Thyroid gland (tissue), 4 donors: ENCODE results near the gene ZNF324.

ENCODE experiments used
- POLR2A ChIP-seq, 2 donors: fragments of 450-650 bp; IDR thresholded peaks; one replicate each; pipeline ENCODE4 v1.6.1; 2017; ENCODE audit warnings: antibody characterized with exemption in 2 of 2, mild to moderate bottlenecking in 2 of 2, moderate library complexity in 1 of 2
- TF ChIP-seq, protein P1 (sequence below), 6 experiments: fragments of 200-600 bp in 3 of 6; fragments of 450-650 bp in 3 of 6; sonication (generic) in 3 of 6; IDR thresholded peaks; one replicate each; pipeline ENCODE4 v1.5.1; 2016 to 2019; ENCODE audit warnings: antibody characterized with exemption in 6 of 6, mild to moderate bottlenecking in 2 of 6, inconsistent platforms in 1 of 6, moderate library complexity in 1 of 6

DNA sequence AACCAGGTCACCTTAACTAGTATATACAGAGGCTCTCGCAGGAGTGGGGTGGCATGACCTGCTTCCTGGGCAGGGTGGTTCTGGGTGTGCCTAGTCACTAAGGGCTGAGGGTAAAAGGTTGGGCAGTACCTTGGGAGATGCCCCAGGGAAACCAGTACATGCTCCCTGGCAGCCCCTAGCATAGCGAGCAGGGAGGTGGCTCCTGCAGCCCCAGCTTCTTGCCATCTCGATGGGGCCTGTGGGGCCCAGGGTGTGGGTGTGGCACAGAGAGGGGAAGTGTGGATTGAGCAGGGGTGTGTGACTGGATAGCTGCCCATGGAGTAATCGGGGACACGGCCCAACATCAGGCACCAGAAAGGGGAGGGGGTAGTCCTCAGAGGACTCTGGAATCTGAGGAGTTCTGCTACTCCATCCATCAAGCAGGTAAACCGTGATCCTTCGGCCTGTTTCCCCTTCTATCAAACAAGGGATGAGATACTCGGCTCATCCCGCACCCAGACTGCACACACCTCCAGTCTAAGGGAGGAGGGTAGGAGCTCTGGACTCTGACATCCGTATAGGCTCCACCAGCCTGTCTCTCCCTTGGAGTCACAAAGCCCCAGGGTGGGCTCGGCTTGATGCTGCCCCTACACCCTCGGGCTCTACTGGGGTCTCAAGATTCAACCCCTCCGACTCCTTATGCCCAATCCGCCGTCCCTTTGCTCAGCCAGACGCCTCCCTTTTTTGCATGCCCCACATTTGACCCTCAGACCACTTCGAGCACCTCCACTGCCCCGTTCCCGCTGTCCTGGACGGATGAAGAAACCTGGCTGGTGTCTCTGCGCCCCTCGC is 51.6 kb downstream of the ZNF324 start:
- TF ChIP-seq, protein P1, sequence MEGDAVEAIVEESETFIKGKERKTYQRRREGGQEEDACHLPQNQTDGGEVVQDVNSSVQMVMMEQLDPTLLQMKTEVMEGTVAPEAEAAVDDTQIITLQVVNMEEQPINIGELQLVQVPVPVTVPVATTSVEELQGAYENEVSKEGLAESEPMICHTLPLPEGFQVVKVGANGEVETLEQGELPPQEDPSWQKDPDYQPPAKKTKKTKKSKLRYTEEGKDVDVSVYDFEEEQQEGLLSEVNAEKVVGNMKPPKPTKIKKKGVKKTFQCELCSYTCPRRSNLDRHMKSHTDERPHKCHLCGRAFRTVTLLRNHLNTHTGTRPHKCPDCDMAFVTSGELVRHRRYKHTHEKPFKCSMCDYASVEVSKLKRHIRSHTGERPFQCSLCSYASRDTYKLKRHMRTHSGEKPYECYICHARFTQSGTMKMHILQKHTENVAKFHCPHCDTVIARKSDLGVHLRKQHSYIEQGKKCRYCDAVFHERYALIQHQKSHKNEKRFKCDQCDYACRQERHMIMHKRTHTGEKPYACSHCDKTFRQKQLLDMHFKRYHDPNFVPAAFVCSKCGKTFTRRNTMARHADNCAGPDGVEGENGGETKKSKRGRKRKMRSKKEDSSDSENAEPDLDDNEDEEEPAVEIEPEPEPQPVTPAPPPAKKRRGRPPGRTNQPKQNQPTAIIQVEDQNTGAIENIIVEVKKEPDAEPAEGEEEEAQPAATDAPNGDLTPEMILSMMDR (IDR thresholded peaks at IDR 0.05), result peak in 3 of 6 experiments; percentile 27 to 51 (median 35)
- TF ChIP-seq POLR2A (IDR thresholded peaks at IDR 0.05), result no peak
